GM19193 (cell line): ENCODE measurements around the gene CFAP92.
A peak's percentile ranks its signal among the peaks of the same experiment; 100 is the strongest.

Experiments used
- POLR2A ChIP-seq: IDR thresholded peaks from 4 replicates; pipeline ENCODE4 v1.6.1; 2011; ENCODE audit not compliant: insufficient read depth, insufficient read length; ENCODE audit errors: extremely low read depth

Gene CFAP92

GRCh38 chr3:129031476-129032215, 37.8 kb upstream of the CFAP92 start:
- TF ChIP-seq POLR2A, result no peak

DNA sequence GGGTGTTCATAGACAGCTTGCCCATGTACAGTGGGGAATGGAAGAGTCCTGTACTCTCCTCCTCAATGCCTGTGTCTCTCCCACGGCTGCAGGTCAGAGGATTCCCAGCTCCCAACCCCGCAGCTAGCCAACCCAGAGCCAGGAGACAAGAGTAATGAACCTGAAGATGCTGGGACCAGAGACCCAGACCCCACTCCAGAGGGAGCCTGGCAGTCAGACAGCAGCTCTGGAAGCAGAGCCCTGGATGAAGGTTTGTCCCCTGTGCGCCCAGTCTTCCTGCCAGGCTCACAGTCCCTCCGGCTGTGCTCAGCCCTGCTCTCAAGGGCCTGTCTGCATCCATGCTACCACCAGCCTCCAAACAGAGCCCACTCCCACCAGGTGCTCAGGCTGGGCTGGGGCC, 36.7 kb upstream of the CFAP92 start:
- no peak for TF ChIP-seq POLR2A

DNA sequence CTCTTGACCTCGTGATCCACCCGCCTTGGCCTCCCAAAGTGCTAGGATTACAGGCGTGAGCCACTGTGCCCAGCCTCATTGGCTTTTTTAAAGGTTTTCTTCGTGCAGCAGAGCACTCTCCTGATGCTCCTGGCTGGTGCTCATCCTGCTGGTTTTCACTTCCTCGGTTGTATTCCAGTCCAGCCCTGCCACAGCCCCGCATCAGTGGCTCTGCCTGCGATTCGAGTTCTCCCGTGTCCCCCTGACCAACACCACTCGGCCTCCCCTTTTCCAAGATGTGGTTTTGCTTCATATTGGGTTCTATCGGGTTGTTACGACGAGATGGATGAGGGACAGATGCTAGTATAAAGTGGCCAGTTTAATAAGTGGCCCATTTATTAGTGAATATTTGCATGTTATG, 35.0 kb upstream of the CFAP92 start:
- no peak for TF ChIP-seq POLR2A

GRCh38 chr3:129027544-129027880, 33.6 kb upstream of the CFAP92 start:
- no peak for TF ChIP-seq POLR2A

- TF ChIP-seq POLR2A, result peak; percentile 54
Observed at GRCh38 chr3:129026728-129027543, 33.1 kb upstream of the CFAP92 start.

GRCh38 chr3:129025691-129026435, 32.0 kb upstream of the CFAP92 start:
- TF ChIP-seq POLR2A, result no peak

- no peak for TF ChIP-seq POLR2A
Observed at GRCh38 chr3:129025108-129025507, 31.2 kb upstream of the CFAP92 start.

- TF ChIP-seq POLR2A, result no peak
Observed at GRCh38 chr3:129023909-129024308, 30.0 kb upstream of the CFAP92 start.

- no peak for TF ChIP-seq POLR2A
Observed at GRCh38 chr3:129023008-129023358, 29.1 kb upstream of the CFAP92 start.

- no peak for TF ChIP-seq POLR2A
Observed at GRCh38 chr3:129022114-129023007, 28.5 kb upstream of the CFAP92 start.

DNA sequence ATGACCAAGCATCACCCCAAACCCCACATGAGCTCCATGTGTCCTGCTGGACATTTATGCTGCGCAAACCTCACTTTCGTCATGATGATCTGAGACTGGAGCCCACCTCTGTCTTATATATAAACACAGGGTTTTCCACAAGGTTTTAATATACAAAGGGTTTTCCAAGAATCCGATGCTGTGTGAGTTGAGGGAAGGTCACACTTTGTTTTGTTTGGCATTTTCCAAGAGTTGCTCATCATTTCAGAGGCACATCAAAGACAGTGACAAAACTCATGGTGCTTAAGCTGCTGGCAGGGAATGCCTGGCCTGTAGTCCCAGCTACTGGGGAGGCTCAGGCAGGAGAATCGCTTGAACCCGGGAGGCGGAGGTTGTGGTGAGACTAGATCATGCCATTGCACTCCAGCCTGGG, 27.3 kb upstream of the CFAP92 start:
- no peak for TF ChIP-seq POLR2A

DNA sequence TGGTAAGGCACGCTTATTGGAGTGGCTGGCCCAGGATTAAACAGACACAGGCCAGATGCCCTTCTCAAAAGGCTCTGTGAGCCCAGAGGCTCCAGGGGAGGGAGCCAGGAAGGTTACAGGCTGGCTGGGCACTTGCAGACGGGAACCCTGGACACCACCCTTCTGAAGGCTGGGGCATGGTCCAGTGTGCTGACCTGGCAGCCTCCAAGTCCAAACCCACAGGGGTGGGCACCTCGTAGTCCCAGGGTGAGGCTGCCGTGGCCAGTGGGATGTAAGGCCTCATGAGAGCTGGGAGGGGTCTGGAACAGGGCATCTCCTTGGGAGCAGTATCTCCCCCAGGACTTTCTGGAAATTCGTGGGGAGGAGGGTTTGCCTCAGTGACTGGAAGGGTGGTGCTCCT, 26.8 kb upstream of the CFAP92 start:
- TF ChIP-seq POLR2A, result no peak

DNA sequence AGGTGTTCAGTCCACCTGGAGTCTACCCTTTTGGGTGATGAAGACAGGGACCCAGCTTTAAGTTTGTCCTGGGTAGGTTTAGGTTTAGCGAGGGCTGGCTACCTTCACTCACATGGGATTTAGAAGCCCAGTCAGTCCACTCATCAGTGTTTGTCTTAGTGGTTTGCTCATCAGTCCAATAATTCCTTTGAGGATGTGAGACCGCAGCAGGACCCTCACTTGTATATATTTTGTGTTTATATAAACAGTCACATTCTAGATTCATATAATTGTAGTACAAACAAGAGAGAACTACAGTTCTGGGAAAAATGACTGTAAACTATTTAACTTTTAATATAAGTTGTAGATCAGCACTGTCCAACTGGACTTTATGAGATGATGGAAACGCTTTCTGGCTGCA, 25.4 kb upstream of the CFAP92 start:
- TF ChIP-seq POLR2A, result no peak

DNA sequence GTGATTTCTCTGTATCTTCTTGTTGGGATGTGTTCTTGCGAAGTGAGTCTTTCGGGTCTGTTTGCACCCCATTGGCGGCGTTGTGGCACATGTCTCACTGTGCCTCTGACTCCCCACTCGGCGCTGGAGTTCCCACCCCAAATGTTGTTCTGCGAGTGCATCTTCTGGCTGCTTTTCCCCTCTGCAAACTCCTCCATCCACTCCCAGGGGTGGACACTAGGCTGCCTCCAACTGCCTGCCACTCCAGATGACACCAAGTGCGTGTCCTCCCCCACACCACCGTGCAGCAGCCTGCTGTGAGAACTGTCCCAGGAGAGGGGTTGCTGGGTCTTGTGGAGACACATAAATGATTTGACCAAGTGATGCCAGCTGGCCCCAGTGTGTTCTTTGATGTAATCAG, 24.9 kb upstream of the CFAP92 start:
- no peak for TF ChIP-seq POLR2A

DNA sequence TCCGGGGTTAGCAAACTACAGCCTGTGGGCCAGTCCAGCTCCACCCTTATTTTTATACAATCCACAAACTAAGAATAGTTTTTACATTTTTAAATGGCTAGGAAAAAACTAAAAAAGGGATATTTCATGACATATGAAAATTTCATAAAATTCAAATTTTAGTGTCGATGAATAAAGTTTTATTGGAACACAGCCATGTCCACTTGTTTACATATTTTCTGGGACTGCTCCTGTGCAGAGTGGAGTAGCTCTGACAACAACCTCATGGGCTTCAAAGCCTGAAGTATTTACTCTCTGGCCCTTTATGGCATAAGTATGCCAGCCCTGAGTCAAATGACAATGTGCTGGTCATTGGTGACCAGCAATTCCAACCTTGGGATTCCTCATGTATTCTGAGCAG, 24.4 kb upstream of the CFAP92 start:
- no peak for TF ChIP-seq POLR2A
